Osteoblast (primary cell): ENCODE data around the gene PITPNC1. TPM values are rescaled to one million over a fixed set of nuclear protein-coding genes. Genes with fewer than 3 reads are reported as not detected.

Source experiments
- DNase-seq: peaks from one replicate; pipeline ENCODE4 v3.0.0; 2011; ENCODE audit warnings: low spot score, mixed read lengths; ENCODE audit not compliant: insufficient read length; ENCODE audit errors: missing footprints
- H2AFZ ChIP-seq: 2 replicates; pipeline ENCODE4 v1.6.0; 2011; ENCODE audit warnings: mild to moderate bottlenecking, low read length
- H3K27ac ChIP-seq: 2 replicates; pipeline ENCODE4 v1.5.1; 2011; ENCODE audit warnings: mild to moderate bottlenecking, low read depth, low read length, moderate library complexity
- H3K27me3 ChIP-seq: 2 replicates; pipeline ENCODE4 v1.6.0; 2012; ENCODE audit warnings: mild to moderate bottlenecking, control low read depth, inconsistent platforms, low read length, moderate library complexity; ENCODE audit not compliant: insufficient read depth
- H3K36me3 ChIP-seq: 2 replicates; pipeline ENCODE4 v1.5.1; 2011; ENCODE audit warnings: mild to moderate bottlenecking, low read length, control low read depth, moderate library complexity; ENCODE audit not compliant: insufficient read depth
- H3K4me1 ChIP-seq: 2 replicates; pipeline ENCODE4 v1.5.1; 2011; ENCODE audit warnings: mild to moderate bottlenecking, low read length, control low read depth, moderate library complexity; ENCODE audit not compliant: insufficient read depth
- H3K4me2 ChIP-seq: 2 replicates; pipeline ENCODE4 v1.6.0; 2011; ENCODE audit warnings: mild to moderate bottlenecking, low read length; ENCODE audit not compliant: insufficient read depth
- H3K4me3 ChIP-seq: fragments of 200-600 bp; sonication (generic); 3 replicates; pipeline ENCODE4 v1.5.1; 2012; ENCODE audit warnings: mild to moderate bottlenecking, low read length, inconsistent platforms; ENCODE audit not compliant: insufficient read depth
- H3K79me2 ChIP-seq: 2 replicates; pipeline ENCODE4 v1.6.0; 2012; ENCODE audit warnings: mild to moderate bottlenecking, low read length, control low read depth, inconsistent platforms; ENCODE audit not compliant: insufficient read depth
- H3K9me3 ChIP-seq: 2 replicates; pipeline ENCODE4 v1.5.1; 2011; ENCODE audit warnings: low read depth, low read length, control low read depth
- H4K20me1 ChIP-seq: 2 replicates; pipeline ENCODE4 v1.6.0; 2012; ENCODE audit warnings: mild to moderate bottlenecking, low read length, control low read depth; ENCODE audit not compliant: insufficient read depth
- CTCF ChIP-seq: IDR thresholded peaks from 2 replicates; pipeline ENCODE4 v1.5.1; 2011; ENCODE audit warnings: mild to moderate bottlenecking, low read depth, low read length, moderate library complexity; ENCODE audit errors: extremely low read depth
- total RNA-seq: library from RNA; depleted of rRNA; stranded (reverse); fragments of >200 nt; gene quantifications from 2 replicates; pipeline ENCODE4 v1.2.3, GENCODE V29; 2012

Gene PITPNC1
- total RNA-seq, 1 donor, result 6.2 TPM

DNA sequence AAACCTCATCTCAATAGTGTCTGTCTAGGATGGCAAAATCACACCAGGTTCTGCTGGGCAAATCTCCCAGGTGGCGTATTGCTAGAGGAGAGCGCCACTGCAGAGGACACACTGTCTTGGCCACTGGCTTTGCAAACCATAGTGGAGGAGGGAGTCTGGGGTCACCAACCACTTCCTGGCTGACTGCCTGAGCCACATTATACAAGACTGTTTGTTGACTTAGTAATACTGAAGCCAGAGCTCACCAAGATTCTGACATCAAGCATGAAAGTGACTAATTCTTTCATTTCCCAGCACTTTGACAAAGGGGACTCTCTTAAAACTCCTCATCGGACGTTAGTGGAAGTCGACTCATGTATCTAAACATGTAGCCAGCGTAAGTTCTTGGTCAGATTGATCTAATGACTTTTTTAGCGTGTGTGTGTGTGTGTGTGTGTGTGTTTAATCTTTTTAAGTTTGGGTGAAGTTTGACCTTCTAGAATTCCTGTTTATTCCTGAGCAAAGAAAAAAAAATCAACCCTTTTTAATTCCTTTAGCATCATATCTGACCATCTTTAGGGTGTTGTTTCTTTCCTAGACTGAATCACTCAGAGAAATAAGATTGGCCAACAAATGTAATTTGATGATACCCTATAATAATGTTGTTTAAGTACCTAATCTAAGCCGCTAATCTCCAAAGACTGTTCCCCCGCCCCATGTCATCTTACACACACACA lies 13.7 kb downstream of the PITPNC1 start:
- Histone ChIP-seq H4K20me1 (no peaks in the 10 kb centered on the region), H3K4me3 (peak overlapping the region; percentile 46), H3K27ac (peak overlapping the region; percentile 82), H3K4me1 (peaks cover 19% of the 10 kb centered on the region), H3K79me2 (peaks cover 17% of the 10 kb centered on the region), H3K9me3 (no peaks in the 10 kb centered on the region), H2AFZ (no peak overlapping the region), H3K27me3 (no peaks in the 10 kb centered on the region), H3K36me3 (no peaks in the 10 kb centered on the region), H3K4me2 (peak overlapping the region; percentile 73)
- no peak for TF ChIP-seq CTCF
- peak; percentile 92 for DNase-seq

DNA sequence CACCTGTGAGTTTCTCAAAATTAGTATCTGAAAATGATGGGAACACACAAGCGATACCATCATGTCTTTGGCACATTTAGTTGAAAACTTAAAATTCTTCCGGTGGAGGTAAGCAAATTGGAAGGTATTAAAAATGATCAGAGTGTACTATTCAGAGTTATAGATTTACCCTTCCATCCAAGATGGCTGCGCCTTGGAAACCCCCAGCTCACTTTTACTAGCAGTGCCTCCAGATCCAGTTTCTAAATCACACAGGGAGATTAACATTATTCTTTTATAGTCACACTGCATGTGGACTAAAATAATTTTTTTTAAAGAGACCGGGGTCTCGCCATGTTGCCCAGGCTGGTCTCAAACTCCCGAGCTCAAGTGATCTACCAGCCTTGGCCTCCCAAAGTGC lies 15.0 kb downstream of the PITPNC1 start:
- Histone ChIP-seq H3K27ac (no peak overlapping the region), H3K27me3 (no peaks in the 10 kb centered on the region), H3K36me3 (no peaks in the 10 kb centered on the region), H2AFZ (no peak overlapping the region), H3K4me3 (no peak overlapping the region), H3K79me2 (peaks cover 13% of the 10 kb centered on the region), H3K4me1 (peaks cover 19% of the 10 kb centered on the region), H3K9me3 (no peaks in the 10 kb centered on the region), H4K20me1 (no peaks in the 10 kb centered on the region), H3K4me2 (no peak overlapping the region)
- TF ChIP-seq CTCF, result no peak
- no peak for DNase-seq

- DNase-seq, result no peak
- Histone ChIP-seq H3K27me3 (no peaks in the 10 kb centered on the region), H3K4me1 (peaks cover 19% of the 10 kb centered on the region), H3K36me3 (no peaks in the 10 kb centered on the region), H3K4me3 (no peak overlapping the region), H3K79me2 (peaks cover 15% of the 10 kb centered on the region), H2AFZ (no peak overlapping the region), H3K27ac (no peak overlapping the region), H4K20me1 (no peaks in the 10 kb centered on the region), H3K4me2 (no peak overlapping the region), H3K9me3 (no peaks in the 10 kb centered on the region)
- TF ChIP-seq CTCF, result no peak
Observed at GRCh38 chr17:67393809-67394397, 16.8 kb downstream of the PITPNC1 start.

- Histone ChIP-seq H3K4me3 (no peak overlapping the region), H3K4me1 (no peaks in the 10 kb centered on the region), H3K36me3 (no peaks in the 10 kb centered on the region), H3K4me2 (no peak overlapping the region), H3K27ac (no peak overlapping the region), H2AFZ (no peak overlapping the region), H3K9me3 (no peaks in the 10 kb centered on the region), H3K27me3 (no peaks in the 10 kb centered on the region), H3K79me2 (peaks cover 27% of the 10 kb centered on the region), H4K20me1 (no peaks in the 10 kb centered on the region)
- DNase-seq, result no peak
- no peak for TF ChIP-seq CTCF
Observed at GRCh38 chr17:67399676-67400075, 22.6 kb downstream of the PITPNC1 start.
